HG03039 (cell line): ENCODE measurements around the gene MARCHF6.
A peak's percentile ranks its signal among the peaks of the same experiment; 100 is the strongest.
"Not testable (repeated sequence)": the region's sequence is repeated elsewhere in the genome, so short reads cannot be mapped to it uniquely, and the experiment has no call there.

Experiments
- ATAC-seq: cut with Tn5 transposase; IDR thresholded peaks from one replicate; pipeline ENCODE4 v1.9.1; 2021; ENCODE audit warnings: mild to moderate bottlenecking, moderate library complexity; ENCODE audit not compliant: unreplicated experiment

The MARCHF6 gene

DNA sequence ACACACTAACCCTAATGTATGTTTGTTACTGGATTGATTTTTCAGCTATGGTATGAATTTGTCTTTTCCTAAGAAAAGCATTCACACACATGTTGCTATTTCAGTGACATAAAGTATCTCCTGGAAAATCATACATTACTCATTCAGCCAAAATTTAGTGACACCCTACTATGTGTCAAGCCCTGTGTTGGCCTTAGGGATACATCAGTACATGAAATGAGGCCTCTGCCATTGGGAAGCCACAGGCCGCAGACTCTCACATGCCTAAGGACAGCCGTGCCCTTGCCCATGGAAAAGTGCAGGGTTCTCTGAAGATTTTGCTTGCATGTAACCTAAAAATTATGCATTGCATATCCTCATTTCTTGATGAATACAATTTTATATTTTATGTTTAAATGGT, 5.2 kb upstream of the MARCHF6 start:
- ATAC-seq = no peak

DNA sequence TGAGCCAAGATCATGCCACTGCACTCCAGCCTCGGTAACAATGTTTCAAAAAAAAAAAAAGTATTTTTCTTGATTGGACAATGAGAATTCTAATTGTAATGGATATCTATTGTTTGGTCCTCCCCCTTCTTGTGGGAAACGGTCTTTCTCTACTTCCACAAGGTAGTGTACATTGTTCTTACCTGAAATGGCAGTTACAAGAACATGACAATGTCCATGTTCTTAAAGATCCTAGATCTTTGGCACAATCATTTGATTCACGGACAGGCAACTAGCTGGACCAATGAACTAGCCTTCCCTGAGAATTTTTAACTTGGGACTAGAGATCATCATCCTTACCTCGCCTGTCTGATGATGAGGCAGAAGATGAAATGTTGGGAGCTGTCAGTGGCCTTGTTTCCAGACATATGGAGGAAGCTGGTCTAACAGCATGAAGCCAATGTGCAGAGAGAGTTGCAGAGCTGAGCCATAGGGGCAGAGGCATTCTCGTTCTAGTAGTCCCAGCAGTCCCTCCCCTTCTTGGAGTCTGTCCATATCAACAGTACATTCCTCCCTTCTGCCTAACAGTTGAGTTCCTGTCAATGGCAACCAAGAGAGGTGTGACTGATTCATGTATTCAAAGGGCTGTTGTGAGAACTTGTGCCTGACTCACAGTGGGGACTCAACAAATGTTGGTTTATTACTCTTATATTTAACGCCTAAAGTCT, 2.1 kb upstream of the MARCHF6 start:
- ATAC-seq = no peak

DNA sequence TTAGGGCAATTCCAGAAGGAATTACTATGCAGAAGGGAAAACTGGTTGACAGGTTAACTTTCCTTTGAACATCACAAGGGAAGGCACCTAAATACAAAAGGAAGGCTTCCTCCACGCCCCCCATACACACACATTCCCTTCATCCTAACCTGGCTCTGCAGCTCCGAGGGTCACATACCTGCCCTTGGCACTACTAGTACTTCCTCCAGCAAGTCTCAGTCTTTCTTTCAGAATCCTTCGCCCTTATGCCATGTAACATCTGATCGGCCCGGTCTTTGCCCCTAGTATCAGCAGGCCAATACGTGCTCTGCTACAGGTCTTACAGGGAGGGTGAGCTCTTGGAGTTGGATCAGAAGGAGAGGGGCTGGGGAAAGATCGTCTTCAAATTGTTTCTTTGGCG, 1.6 kb upstream of the MARCHF6 start:
- ATAC-seq = no peak

DNA sequence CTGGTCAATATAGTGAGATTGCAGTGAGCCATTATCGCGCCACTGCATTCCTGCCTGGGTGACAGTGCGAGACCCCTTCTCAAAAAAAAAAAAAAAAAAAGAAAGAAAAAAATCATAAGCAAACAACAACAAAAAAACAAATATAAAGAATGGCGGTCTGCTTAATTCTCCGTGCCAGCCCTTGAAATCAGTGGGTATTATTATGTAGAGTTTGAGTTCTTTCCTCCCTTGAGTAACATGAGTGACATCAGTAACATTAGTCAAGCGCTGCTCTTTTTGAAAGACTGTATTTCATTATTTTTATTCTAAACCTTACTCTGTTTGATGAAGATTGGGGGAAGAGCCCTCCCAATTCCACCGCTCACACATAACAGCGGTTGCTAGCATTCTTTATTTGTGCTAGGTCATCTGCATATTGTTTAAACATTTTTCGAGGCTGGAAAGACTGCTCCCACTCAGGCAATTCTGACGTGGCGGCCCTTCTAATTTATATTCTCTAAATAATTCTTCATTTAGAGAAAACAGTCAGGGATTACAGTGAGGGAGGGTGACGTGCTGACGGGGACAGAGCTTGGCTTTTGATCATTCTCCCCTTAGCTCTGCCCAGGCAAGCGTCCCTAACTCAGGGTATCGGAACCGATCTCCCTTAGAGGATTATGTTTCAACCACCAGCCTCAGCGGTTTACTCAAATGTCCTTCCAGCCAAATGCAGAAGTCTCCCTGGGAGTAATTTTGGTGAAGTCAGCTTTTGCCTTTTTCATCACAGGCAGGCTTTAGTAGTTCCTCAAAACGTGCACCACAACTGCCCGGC, 860 bp upstream of the MARCHF6 start:
- peak; percentile 9 for ATAC-seq

DNA sequence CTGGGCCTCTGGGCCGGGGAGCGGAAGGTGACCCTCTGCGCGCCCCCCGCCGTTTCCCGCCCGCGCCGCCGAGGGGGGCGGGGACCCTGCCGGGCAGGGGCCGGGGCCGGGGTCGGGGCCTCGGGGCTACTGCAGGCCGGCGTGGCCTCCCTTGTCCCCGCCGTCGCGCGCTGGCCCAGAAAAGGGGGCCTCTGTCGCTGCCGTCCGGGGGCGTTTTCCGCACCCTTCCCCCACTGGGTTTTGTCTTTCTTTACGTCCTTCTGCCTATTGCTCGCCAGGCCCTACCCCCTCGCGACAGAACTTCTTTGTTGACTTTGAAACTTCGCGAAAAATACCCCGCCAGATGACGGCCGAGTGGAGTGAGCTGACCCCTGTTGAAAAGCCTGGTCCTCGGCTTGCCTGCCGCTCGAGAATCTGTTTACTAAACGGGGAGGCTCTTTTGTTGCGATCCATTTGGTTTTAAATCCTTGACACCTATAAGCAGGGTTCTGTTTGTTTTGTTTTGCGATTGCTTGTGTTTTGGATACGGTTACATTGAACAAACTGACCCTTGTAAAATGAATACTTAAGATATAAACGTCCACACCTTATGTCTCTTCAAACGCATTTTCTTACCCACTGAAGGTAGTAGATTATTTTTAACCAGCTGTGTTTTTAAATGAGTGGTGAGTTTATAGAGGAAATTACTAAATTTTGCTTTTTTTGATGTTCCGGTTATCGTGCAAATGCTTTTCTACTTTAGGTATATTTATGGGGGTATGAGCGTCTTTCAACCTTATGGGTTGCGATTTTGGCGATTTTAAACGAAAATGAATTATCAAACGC, 765 bp downstream of the MARCHF6 start:
- ATAC-seq = peak; percentile 22

DNA sequence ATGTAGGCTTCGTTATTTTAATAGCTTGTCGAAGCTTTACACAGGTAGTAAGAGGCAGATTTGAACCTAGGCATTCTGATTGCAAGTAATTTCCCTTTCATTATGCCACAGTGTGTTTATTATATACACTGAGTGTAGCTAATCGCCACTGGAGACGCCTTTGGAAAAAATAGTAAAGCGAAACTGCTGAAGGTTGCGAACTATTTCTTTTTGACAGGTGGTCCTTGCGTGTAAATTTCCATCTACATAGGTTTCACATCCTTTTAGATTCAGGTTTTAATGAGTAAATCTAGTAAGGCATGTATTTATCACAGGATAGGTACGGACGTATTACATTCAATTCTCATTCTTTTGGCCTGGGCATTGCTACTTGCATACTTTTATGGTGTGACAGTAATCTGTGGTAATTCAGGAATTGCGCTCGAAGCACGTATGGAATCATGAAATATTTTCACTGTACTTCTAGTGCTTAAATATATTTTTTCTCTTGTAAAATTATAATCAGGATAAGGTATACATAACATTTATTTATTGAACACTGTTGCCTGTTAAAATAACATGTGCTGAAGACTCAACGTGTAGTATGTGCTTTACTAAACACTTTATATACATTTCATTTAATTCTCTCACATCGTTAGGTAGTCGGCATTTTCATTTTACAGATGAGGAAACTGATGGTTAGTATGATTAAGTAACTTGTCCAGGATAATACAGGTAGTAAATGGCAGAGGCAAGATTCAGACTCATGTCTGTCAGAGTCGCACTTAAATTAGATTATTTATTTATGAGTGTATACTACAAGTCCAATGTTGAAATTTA, 1.8 kb downstream of the MARCHF6 start:
- ATAC-seq = no peak

DNA sequence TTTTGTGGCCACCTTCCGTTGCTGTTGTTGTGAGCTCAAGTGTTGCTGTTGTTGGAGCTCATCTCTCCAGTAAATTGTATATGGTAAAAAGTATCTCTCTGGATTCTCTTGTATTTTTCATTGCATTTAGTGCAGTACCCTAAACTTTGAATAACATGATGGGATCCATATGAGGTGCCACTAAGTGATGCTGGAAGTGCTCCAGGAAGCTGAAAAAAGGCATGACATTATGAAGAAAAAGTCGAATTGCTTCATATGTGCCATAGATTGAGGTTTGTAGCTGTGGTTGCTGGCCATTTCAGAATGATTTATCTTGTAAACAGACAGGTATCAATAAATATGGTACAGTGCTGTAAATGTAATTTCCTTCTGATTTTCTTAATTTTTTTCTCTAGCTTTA, 5.5 kb downstream of the MARCHF6 start:
- no peak for ATAC-seq

DNA sequence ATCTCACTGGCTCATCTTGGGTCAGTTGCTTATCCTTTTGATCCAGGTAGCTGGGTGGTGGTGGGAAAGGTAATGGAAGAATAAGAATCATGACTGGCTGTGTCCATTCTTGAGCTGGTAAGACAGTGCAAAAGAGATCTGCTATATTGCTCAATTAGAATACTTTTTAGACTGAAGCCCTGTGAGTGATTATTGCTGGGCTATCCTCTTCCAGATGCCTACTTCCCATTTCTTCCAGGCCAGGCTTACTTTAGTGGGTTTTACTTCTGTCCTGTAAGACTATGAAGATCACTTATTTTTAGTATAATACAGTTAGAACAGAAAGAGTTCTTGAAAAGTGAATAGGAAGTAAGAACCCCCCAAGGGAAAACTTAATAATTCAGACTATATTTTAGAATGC, 7.2 kb downstream of the MARCHF6 start:
- no peak for ATAC-seq

DNA sequence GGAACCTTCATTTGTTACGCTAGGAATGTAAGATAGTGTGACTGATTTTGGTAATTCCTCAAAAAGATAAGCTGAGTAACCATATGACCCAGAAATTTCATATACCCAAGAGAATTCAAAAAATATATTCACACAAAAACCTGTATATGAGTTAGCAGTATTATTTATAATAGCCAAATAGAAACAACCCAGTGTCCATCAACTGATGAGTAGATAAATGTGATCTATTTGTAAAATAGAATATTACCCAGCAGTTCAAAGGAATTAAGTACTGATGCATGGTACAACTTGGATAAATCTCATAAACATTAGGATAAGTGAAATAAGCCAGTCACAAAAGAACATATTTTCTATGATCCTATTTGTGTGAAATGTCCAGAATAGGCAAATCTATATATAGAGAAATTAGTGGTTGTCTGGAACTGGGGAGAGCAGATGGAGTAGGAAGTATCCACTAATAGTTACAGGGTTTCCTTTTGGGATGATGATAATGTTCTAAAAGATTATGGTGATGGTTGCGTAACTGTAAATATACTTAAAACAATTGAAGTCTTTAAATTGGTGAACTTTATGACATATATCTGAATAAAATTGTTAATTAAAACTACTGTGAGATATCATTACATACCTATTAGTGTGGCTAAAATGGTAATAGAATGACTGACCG, 10.2 kb downstream of the MARCHF6 start:
- ATAC-seq = no peak

DNA sequence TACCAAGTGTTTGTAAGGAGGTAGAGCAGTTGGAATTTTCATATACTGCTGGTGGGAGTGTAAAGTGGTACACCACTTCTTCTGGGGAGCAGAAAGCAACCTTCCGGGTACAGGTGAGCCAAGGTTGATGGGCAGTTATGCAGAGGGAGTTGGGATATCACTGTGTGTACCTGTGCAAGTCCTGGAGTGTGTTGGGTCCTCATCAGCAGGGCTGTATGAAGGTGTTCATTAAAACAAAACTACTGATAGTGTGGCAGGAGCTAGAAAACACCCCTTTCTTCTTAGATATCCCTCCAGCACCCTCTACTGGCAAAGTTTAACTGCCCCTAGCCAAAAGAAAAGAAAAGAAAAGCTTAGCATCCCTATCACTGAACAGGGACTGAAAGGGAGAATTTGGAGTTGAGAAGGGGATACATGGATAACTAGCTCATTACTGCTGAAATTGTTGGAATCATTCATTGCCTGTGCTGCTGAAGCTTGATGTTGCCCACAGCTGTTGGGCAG, 10.7 kb downstream of the MARCHF6 start:
- ATAC-seq = no peak

DNA sequence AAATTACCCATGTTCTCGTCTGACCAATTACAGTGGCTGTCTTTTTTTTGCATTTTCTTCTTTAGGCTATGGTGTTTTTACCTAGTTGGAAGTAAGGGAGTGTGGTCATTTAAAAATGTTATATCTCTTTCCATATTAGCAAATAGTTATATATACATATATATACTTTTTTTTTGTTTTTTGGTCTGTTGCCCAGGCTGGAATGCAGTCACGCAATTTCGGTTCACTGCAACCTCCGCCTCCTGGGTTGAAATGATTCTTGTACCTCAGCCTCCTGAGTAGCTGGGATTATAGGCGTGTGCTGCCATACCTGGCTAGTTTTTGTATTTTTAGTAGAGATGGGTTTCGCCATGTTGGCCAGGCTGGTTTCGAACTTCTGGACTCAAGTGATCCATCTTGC, 12.3 kb downstream of the MARCHF6 start:
- no peak for ATAC-seq

DNA sequence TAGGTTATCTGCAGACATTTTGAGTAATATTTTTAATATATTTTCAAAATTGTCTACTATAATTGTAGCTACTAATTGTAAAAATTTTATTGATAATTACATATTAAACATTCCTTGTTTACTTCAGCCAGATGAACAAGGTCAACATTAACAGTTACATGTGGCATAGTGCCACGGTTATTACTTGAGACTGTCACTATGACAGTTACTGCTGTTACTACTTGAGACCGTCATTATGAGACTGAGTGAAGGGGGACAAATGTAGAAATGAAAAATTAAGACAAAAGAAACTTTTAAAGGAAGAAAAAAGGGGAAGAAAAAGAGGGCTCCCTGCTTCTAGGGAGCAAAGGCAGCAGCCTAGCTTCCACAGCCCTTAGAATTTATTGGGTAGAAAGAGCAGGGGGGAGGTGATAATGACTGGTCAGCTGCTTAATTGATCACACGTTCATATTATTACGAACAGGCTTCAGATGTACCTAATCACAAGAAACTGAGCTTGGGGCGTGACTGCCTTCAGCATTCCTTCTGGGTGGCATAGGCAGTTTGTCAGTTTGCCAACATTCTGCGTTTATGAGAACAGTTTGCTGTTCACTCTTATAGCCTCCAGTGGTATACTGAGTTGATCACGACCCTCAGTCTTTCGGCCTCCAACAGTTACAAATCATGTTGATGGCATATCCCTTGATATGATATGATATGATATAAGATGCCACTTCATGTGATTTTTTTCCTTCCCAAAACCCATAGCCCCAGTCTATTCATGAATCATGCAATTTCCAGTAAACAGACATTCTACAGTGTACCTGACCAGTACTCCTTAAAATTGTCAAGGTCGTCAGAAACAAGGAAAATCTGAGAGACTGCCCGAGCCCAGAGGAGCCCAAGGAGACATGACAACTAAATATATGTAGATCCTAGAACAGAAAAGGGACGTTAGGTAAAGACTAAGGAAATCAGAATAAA, 13.1 kb downstream of the MARCHF6 start:
- ATAC-seq = no peak

DNA sequence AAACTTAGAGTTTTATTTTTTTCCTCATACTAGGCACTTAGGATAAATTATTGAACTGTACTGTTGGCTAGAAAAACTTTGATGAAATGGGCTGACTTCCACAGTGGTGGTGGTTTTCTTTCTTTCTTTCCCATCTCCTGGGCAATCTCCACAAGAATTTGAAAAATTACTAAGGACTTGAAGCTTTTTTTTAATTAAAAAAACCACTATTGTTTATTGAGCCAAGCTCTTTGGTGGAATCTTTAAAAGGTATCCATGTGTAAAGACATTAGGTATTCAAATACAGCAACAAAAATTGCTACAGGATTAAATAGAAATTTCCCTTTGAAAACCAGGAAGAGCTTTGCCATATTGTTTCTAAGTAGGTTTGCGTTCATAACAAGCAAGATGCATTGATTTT, 14.1 kb downstream of the MARCHF6 start:
- no peak for ATAC-seq

DNA sequence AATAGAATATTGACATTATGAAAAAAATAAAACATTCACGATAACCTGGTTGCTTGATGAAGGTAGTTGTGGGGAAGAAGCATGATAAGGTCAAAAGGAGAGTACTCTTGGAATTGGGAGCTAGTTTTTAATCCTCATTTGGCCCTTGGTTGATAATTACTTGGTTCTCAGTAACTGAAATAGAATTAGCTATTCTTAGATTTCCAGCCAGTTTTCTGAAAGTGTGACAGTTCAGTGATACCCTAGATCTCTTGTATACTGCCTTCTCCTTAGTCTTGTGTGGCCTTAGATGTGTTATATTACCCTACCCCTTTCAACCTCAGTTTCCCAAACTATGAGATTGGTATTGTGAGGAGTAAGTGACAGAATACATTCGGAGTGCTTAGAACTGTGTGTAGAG, 17.4 kb downstream of the MARCHF6 start:
- ATAC-seq = no peak

DNA sequence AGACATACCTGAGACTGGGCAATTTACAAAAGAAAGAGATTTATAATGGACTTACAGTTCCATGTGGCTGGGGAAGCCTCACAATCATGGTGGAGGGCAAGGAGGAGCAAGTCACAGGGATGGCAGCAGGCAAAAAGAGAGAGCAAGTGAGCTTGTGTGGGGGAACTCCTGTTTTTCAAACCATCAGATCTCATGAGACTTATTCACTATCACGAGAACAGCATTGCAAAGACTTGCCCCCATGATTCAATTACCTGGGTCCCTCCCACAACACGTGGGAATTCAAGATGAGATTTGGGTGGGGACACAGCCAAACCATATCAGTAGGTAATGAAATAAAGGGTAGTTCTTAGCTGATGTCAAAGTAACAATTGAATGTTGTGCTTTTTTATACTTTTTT, 17.9 kb downstream of the MARCHF6 start:
- ATAC-seq = not testable (repeated sequence)

DNA sequence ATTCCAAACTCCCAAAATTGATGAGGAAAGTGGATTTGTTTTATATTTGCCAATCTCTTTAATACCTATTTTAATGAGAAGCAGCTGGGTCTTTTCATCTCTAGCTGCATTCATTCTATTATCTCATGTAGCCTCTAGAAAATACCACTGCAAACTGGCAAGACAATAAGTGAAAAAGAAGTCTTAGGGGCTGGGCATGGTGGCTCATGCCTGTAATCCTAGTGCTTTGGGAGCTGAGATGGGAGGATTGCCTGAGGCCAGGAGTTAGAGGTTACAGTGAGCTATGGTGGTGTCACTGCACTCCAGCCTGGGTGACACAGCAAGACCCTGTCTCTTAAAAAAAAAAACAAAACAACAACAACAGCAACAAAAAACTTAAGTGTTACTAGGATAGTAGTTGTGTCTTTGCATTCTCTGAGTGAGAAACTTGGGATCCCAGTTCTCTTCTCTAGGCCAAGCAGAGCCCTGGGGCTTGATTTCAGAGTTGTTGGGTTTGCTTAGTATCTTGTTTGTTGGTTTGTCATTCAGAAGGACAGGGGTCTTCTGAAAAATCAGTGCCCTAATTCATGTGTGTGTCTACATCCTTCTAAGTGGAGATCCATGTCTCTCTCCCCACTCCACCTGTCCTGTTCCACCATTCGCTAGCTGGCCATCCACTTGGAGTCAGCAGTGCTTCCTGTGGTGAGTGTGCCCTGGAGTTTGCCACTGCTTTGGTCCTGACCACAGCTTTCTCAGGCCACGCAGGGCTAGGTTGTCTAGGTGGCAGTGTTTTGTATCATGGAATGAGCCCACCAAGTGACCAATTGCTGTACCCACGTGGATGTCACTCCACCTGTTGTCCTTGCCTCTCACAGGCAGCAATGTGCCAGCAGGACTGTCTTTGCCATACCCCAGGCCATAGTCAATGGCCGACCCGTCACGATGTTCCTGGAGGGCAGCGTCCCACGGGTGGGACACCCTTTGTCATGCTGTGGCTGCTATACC, 19.5 kb downstream of the MARCHF6 start:
- ATAC-seq = no peak
